Measurements from ENCODE around the gene SNX11. TPM values are rescaled to one million over a fixed set of nuclear protein-coding genes. Genes with fewer than 3 reads are reported as not detected.

The SNX11 gene
- total RNA-seq, 1 donor from 2014 or later, result 24.7 TPM

- no peaks in the 10 kb centered on the region for H3K36me3 Mint-ChIP-seq (ENCODE audit: low read depth)
- TF ChIP-seq CTCF (IDR thresholded peaks at IDR 0.05), result no peak
- DNase-seq (ENCODE audit: low spot score), result no peak
- no peak overlapping the region for H3K27ac Mint-ChIP-seq (ENCODE audit: unreplicated experiment)
- peaks cover 33% of the 10 kb centered on the region for H3K27me3 Mint-ChIP-seq (ENCODE audit: low read depth)
- no peaks in the 10 kb centered on the region for H3K4me1 Mint-ChIP-seq (ENCODE audit: low read depth)
- H3K4me3 Mint-ChIP-seq (ENCODE audit: unreplicated experiment), result no peak overlapping the region
- no peaks in the 10 kb centered on the region for H3K9me3 Mint-ChIP-seq (ENCODE audit: low read depth)
Measured at GRCh38 chr17:48155889-48156611, 48.5 kb downstream of the SNX11 start.

GRCh38 chr17:48159232-48159631 lies 51.7 kb downstream of the SNX11 start:
- Mint-ChIP-seq H3K36me3 (ENCODE audit: low read depth) (no peaks in the 10 kb centered on the region), H3K27ac (ENCODE audit: unreplicated experiment) (no peak overlapping the region)

GRCh38 chr17:48160177-48161081 lies 52.9 kb downstream of the SNX11 start:
- H3K4me3 Mint-ChIP-seq (ENCODE audit: unreplicated experiment), result no peak overlapping the region
- no peaks in the 10 kb centered on the region for H3K9me3 Mint-ChIP-seq (ENCODE audit: low read depth)
- H3K4me1 Mint-ChIP-seq (ENCODE audit: low read depth), result peaks cover 2% of the 10 kb centered on the region
- H3K36me3 Mint-ChIP-seq (ENCODE audit: low read depth), result no peaks in the 10 kb centered on the region
- H3K27ac Mint-ChIP-seq (ENCODE audit: unreplicated experiment), result no peak overlapping the region
- H3K27me3 Mint-ChIP-seq (ENCODE audit: low read depth), result peaks cover 17% of the 10 kb centered on the region
- no peak for DNase-seq (ENCODE audit: low spot score)
- no peak for TF ChIP-seq CTCF (IDR thresholded peaks at IDR 0.05)

More at GRCh38 chr17:48159232-48159631, 51.7 kb downstream of the SNX11 start:
- no peaks in the 10 kb centered on the region for H3K9me3 Mint-ChIP-seq (ENCODE audit: low read depth)
- no peak overlapping the region for H3K4me3 Mint-ChIP-seq (ENCODE audit: unreplicated experiment)
- no peak for DNase-seq (ENCODE audit: low spot score)
- no peak for TF ChIP-seq CTCF (IDR thresholded peaks at IDR 0.05)
- H3K27me3 Mint-ChIP-seq (ENCODE audit: low read depth), result peaks cover 14% of the 10 kb centered on the region
- H3K4me1 Mint-ChIP-seq (ENCODE audit: low read depth), result peaks cover 2% of the 10 kb centered on the region

GRCh38 chr17:48161127-48161905 lies 53.8 kb downstream of the SNX11 start:
- H3K9me3 Mint-ChIP-seq (ENCODE audit: low read depth), result no peaks in the 10 kb centered on the region
- H3K4me1 Mint-ChIP-seq (ENCODE audit: low read depth), result peaks cover 2% of the 10 kb centered on the region
- no peaks in the 10 kb centered on the region for H3K36me3 Mint-ChIP-seq (ENCODE audit: low read depth)
- TF ChIP-seq CTCF (IDR thresholded peaks at IDR 0.05), result no peak
- peaks cover 20% of the 10 kb centered on the region for H3K27me3 Mint-ChIP-seq (ENCODE audit: low read depth)
- H3K4me3 Mint-ChIP-seq (ENCODE audit: unreplicated experiment), result no peak overlapping the region
- H3K27ac Mint-ChIP-seq (ENCODE audit: unreplicated experiment), result no peak overlapping the region
- no peak for DNase-seq (ENCODE audit: low spot score)

All from chondrocyte (in vitro differentiated cells).